GF-D8 (cell line): Measurements from ENCODE around the gene TBC1D25.

Source experiments
- DNase-seq: peaks from one replicate; lab custom pipeline; 2025; lab: John Stamatoyannopoulos, UW

Gene TBC1D25

GRCh38 chrX:48539345-48540027 lies at the start of gene TBC1D25:
TSS of gene TBC1D25 (plus strand) at chrX:48539714. CDS start at chrX:48539798, 84 bp downstream.
- peak; percentile 88 for DNase-seq

GRCh38 chrX:48489892-48490291 lies 49.6 kb upstream of the TBC1D25 start:
- DNase-seq: no peak

GRCh38 chrX:48490661-48491060 lies 48.9 kb upstream of the TBC1D25 start:
- DNase-seq: no peak

- no peak for DNase-seq
Measured at GRCh38 chrX:48491809-48492208, 47.7 kb upstream of the TBC1D25 start.

- no peak for DNase-seq
Measured at GRCh38 chrX:48492293-48492910, 47.1 kb upstream of the TBC1D25 start.

GRCh38 chrX:48493890-48494364 lies 45.6 kb upstream of the TBC1D25 start:
- no peak for DNase-seq

- DNase-seq: no peak
Measured at GRCh38 chrX:48496660-48497059, 42.9 kb upstream of the TBC1D25 start.

- DNase-seq: no peak
Measured at GRCh38 chrX:48497871-48498270, 41.6 kb upstream of the TBC1D25 start.

GRCh38 chrX:48498374-48498809 lies 41.1 kb upstream of the TBC1D25 start:
- no peak for DNase-seq

- no peak for DNase-seq
Measured at GRCh38 chrX:48504261-48504660, 35.3 kb upstream of the TBC1D25 start.

GRCh38 chrX:48505481-48505880 lies 34.0 kb upstream of the TBC1D25 start:
- DNase-seq: no peak

- no peak for DNase-seq
Measured at GRCh38 chrX:48507246-48507645, 32.3 kb upstream of the TBC1D25 start.

- DNase-seq: peak; percentile 1
Measured at GRCh38 chrX:48508400-48509244, 30.9 kb upstream of the TBC1D25 start, which contains the start of gene PORCN. TSS of gene PORCN (plus strand) at chrX:48508992. CDS start at chrX:48509821, 829 bp downstream.

GRCh38 chrX:48509245-48509590 lies 30.3 kb upstream of the TBC1D25 start:
- DNase-seq: no peak

GRCh38 chrX:48509619-48510018 lies 29.9 kb upstream of the TBC1D25 start:
- DNase-seq: no peak

GRCh38 chrX:48511560-48511959 lies 28.0 kb upstream of the TBC1D25 start:
- DNase-seq: no peak

- DNase-seq: no peak
Measured at GRCh38 chrX:48512371-48512935, 27.1 kb upstream of the TBC1D25 start.

- no peak for DNase-seq
Measured at GRCh38 chrX:48513670-48514069, 25.8 kb upstream of the TBC1D25 start.

- no peak for DNase-seq
Measured at GRCh38 chrX:48514126-48514806, 25.2 kb upstream of the TBC1D25 start.

- DNase-seq: no peak
Measured at GRCh38 chrX:48514868-48515460, 24.6 kb upstream of the TBC1D25 start.

- DNase-seq: no peak
Measured at GRCh38 chrX:48515842-48516241, 23.7 kb upstream of the TBC1D25 start.
